H9 (cell line): Measurements from ENCODE around the gene VKORC1. TPM values are rescaled to one million over a fixed set of nuclear protein-coding genes. Genes with fewer than 3 reads are reported as not detected.

Experiments used
- DNase-seq: peaks from one replicate; pipeline ENCODE4 v3.0.0-alpha.2; 2017
- H2AFZ ChIP-seq: one replicate; pipeline ENCODE4 v1.6.1; 2013; ENCODE audit warnings: mild to moderate bottlenecking, low read length, control low read depth, moderate library complexity
- H2AK5ac ChIP-seq: 2 replicates; pipeline ENCODE4 v1.6.1; 2013; ENCODE audit warnings: low read length, control low read depth, mixed read lengths; ENCODE audit not compliant: insufficient read length
- H2BK120ac ChIP-seq: one replicate; pipeline ENCODE4 v1.6.1; 2013; ENCODE audit warnings: low read depth, mild to moderate bottlenecking, low read length, control low read depth, inconsistent platforms; ENCODE audit not compliant: poor library complexity, severe bottlenecking
- H2BK12ac ChIP-seq: 2 replicates; pipeline ENCODE4 v1.6.1; 2013; ENCODE audit warnings: low read length, control low read depth, mixed read lengths, low read depth; ENCODE audit not compliant: insufficient read length
- H2BK15ac ChIP-seq: 2 replicates; pipeline ENCODE4 v1.6.1; 2013; ENCODE audit warnings: low read depth, low read length, control low read depth
- H2BK20ac ChIP-seq: one replicate; pipeline ENCODE4 v1.6.1; 2013; ENCODE audit warnings: low read depth, mild to moderate bottlenecking, low read length, control low read depth, inconsistent platforms; ENCODE audit not compliant: poor library complexity, severe bottlenecking
- H2BK5ac ChIP-seq: 2 replicates; pipeline ENCODE4 v1.6.1; 2013; ENCODE audit warnings: low read length, control low read depth, mixed read lengths; ENCODE audit not compliant: insufficient read length
- H3K14ac ChIP-seq: 2 replicates; pipeline ENCODE4 v1.6.1; 2013; ENCODE audit warnings: low read length, control low read depth; ENCODE audit not compliant: insufficient read depth
- H3K18ac ChIP-seq: 2 replicates; pipeline ENCODE4 v1.6.1; 2013; ENCODE audit warnings: low read depth, mild to moderate bottlenecking, mixed read lengths, low read length, control low read depth; ENCODE audit not compliant: insufficient read length
- H3K23ac ChIP-seq: 2 replicates; pipeline ENCODE4 v1.6.1; 2013; ENCODE audit warnings: low read length, control low read depth, mixed read lengths, low read depth; ENCODE audit not compliant: insufficient read length
- H3K23me2 ChIP-seq: 2 replicates; pipeline ENCODE4 v1.6.1; 2013; ENCODE audit warnings: low read depth, mild to moderate bottlenecking, mixed read lengths, low read length, control low read depth; ENCODE audit not compliant: insufficient read length, poor library complexity, severe bottlenecking
- H3K27ac ChIP-seq: 2 replicates; pipeline ENCODE4 v1.5.1; 2013; ENCODE audit warnings: low read length, control low read depth, mixed read lengths, low read depth; ENCODE audit not compliant: insufficient read length
- H3K27me3 ChIP-seq: 2 replicates; pipeline ENCODE4 v1.6.1; 2013; ENCODE audit warnings: low read length, control low read depth, inconsistent platforms; ENCODE audit not compliant: insufficient read depth
- H3K4ac ChIP-seq: 2 replicates; pipeline ENCODE4 v1.6.1; 2013; ENCODE audit warnings: low read depth, mild to moderate bottlenecking, control low read depth, inconsistent platforms, low read length, moderate library complexity
- H3K4me1 ChIP-seq: 2 replicates; pipeline ENCODE4 v1.6.1; 2013; ENCODE audit warnings: low read length, control low read depth, inconsistent platforms; ENCODE audit not compliant: insufficient read depth
- H3K4me2 ChIP-seq: 2 replicates; pipeline ENCODE4 v1.6.1; 2013; ENCODE audit warnings: low read length, control low read depth, mixed read lengths; ENCODE audit not compliant: insufficient read length, insufficient read depth
- H3K56ac ChIP-seq: 2 replicates; pipeline ENCODE4 v1.6.1; 2013; ENCODE audit warnings: low read depth, mild to moderate bottlenecking, mixed read lengths, low read length, control low read depth; ENCODE audit not compliant: insufficient read length
- H3K79me1 ChIP-seq: 2 replicates; pipeline ENCODE4 v1.6.1; 2013; ENCODE audit warnings: low read depth, mild to moderate bottlenecking, moderate library complexity, low read length, control low read depth, inconsistent platforms; ENCODE audit not compliant: insufficient read depth, poor library complexity, severe bottlenecking
- H3K79me2 ChIP-seq: 2 replicates; pipeline ENCODE4 v1.6.1; 2013; ENCODE audit warnings: low read length, control low read depth, inconsistent platforms; ENCODE audit not compliant: insufficient read depth
- H3K9ac ChIP-seq: 2 replicates; pipeline ENCODE4 v1.6.1; 2013; ENCODE audit warnings: low read length, control low read depth, mixed read lengths; ENCODE audit not compliant: insufficient read length; ENCODE audit errors: extremely low read depth
- H3K9me3 ChIP-seq: one replicate; pipeline ENCODE4 v1.6.1; 2013; ENCODE audit warnings: low read depth, low read length, inconsistent platforms; ENCODE audit not compliant: control insufficient read depth
- H3T11ph ChIP-seq: one replicate; pipeline ENCODE4 v1.6.1; 2013; ENCODE audit warnings: mild to moderate bottlenecking, low read length, control low read depth, inconsistent platforms
- H4K20me1 ChIP-seq: one replicate; pipeline ENCODE4 v1.6.1; 2013; ENCODE audit not compliant: control insufficient read depth, insufficient read length, insufficient read depth
- H4K5ac ChIP-seq: 2 replicates; pipeline ENCODE4 v1.6.1; 2013; ENCODE audit warnings: low read depth, mild to moderate bottlenecking, mixed read lengths, low read length, control low read depth; ENCODE audit not compliant: insufficient read length
- H4K8ac ChIP-seq: replicated peaks from 2 replicates; pipeline ENCODE4 v1.6.1; 2013; ENCODE audit warnings: low read length, control low read depth, mixed read lengths, low read depth; ENCODE audit not compliant: insufficient read length
- H4K91ac ChIP-seq: 2 replicates; pipeline ENCODE4 v1.6.1; 2013; ENCODE audit warnings: low read depth, mild to moderate bottlenecking, moderate library complexity, mixed read lengths, low read length, control low read depth; ENCODE audit not compliant: insufficient read length
- H3K27ac Mint-ChIP-seq, 3 experiments: 2 replicates in 2 of 3; 3 replicates in 1 of 3; pipeline ENCODE4 v1.8.0; 2020 to 2021; ENCODE audit warnings: mixed read lengths in 3 of 3, mild to moderate bottlenecking in 1 of 3, moderate library complexity in 1 of 3
- H3K27me3 Mint-ChIP-seq: 2 replicates; pipeline ENCODE4 v1.8.0; 2021; ENCODE audit warnings: low read depth, mild to moderate bottlenecking, moderate library complexity, mixed read lengths
- H3K36me3 Mint-ChIP-seq, 3 experiments: 2 replicates in 2 of 3; 3 replicates in 1 of 3; pipeline ENCODE4 v1.8.0; 2020 to 2021; ENCODE audit warnings: low read depth in 3 of 3, mixed read lengths in 3 of 3; ENCODE audit not compliant: insufficient read depth in 1 of 3
- H3K4me1 Mint-ChIP-seq, 2 experiments: 2 replicates each; pipeline ENCODE4 v1.8.0; 2020; ENCODE audit warnings: mixed read lengths in 2 of 2
- H3K4me3 Mint-ChIP-seq, 2 experiments: 2 replicates in 1 of 2; 3 replicates in 1 of 2; pipeline ENCODE4 v1.8.0; 2020 to 2021; ENCODE audit warnings: mild to moderate bottlenecking in 2 of 2, mixed read lengths in 2 of 2, moderate library complexity in 1 of 2
- H3K9me3 Mint-ChIP-seq, 2 experiments: 2 replicates in 1 of 2; 3 replicates in 1 of 2; pipeline ENCODE4 v1.8.0; 2020; ENCODE audit warnings: mild to moderate bottlenecking in 2 of 2, mixed read lengths in 2 of 2, moderate library complexity in 1 of 2
- CTCF ChIP-seq: fragments of 200-600 bp; sonication (generic); conservative IDR thresholded peaks from 3 replicates; pipeline ENCODE4 v1.8.0; 2021; ENCODE audit warnings: antibody characterized with exemption, mild to moderate bottlenecking
- WGBS: extraction: QIAGEN DNeasy Blood & Tissue Kit; methylation state at CpG from one replicate; pipeline ENCODE4 v1.1.7; 2013; ENCODE audit warnings: missing lambda C conversion rate, low lambda C conversion rate, mixed read lengths; ENCODE audit not compliant: insufficient read length; ENCODE audit errors: extremely low coverage; 5-methylcytosine and 5-hydroxymethylcytosine counted together
- total RNA-seq: library from RNA; stranded (reverse); gene quantifications from 2 replicates; pipeline ENCODE4 v1.2.1, GENCODE V29; 2021

VKORC1 gene
- total RNA-seq, 1 experiment from 2014 or later, result 93.9 TPM

GRCh38 chr16:31061126-31061812 is 33.3 kb downstream of the VKORC1 start:
- H2BK15ac ChIP-seq, result no peak overlapping the region
- no peak overlapping the region for H2AK5ac ChIP-seq
- H3K18ac ChIP-seq, result no peak overlapping the region
- H3K79me1 ChIP-seq, result no peaks in the 10 kb centered on the region
- DNase-seq, result no peak
- no peak for TF ChIP-seq CTCF
- no peaks in the 10 kb centered on the region for H3K23me2 ChIP-seq
- no peak overlapping the region for H3K14ac ChIP-seq
- H3T11ph ChIP-seq, result no peak overlapping the region
- no peak overlapping the region for H3K27ac Mint-ChIP-seq
- H2BK12ac ChIP-seq, result no peak overlapping the region
- H3K27me3 Mint-ChIP-seq, result no peaks in the 10 kb centered on the region
- no peaks in the 10 kb centered on the region for H3K9me3 ChIP-seq
- H2BK120ac ChIP-seq, result no peak overlapping the region
- no peak overlapping the region for H3K4me3 Mint-ChIP-seq
- H3K23ac ChIP-seq, result no peak overlapping the region
- no peak overlapping the region for H3K4me2 ChIP-seq
- no peak overlapping the region for H3K9ac ChIP-seq
- H3K27me3 ChIP-seq, result no peaks in the 10 kb centered on the region
- H3K9me3 Mint-ChIP-seq, result no peaks in the 10 kb centered on the region
- H4K5ac ChIP-seq, result no peak overlapping the region
- WGBS, result no CpG with 5 or more reads among the region's 42 CpGs
- H4K8ac ChIP-seq, result no peak overlapping the region
- H3K36me3 Mint-ChIP-seq, result peaks cover 22 to 47% (median 40%) of the 10 kb centered on the region in 3 experiments
- H2BK20ac ChIP-seq, result no peak overlapping the region
- no peaks in the 10 kb centered on the region for H4K20me1 ChIP-seq
- peaks cover 0 to 4% of the 10 kb centered on the region in 2 experiments; a peak in 1 of 4 replicates for H3K4me1 Mint-ChIP-seq
- no peaks in the 10 kb centered on the region for H3K79me2 ChIP-seq
- no peaks in the 10 kb centered on the region for H3K4me1 ChIP-seq
- H3K4ac ChIP-seq, result no peak overlapping the region
- no peak overlapping the region for H2BK5ac ChIP-seq
- no peak overlapping the region for H3K27ac ChIP-seq
- no peak overlapping the region for H3K56ac ChIP-seq
- no peak overlapping the region for H4K91ac ChIP-seq
- H2AFZ ChIP-seq, result no peak overlapping the region
